ENCODE data around the gene MAP4K4.
A peak's percentile ranks its signal among the peaks of the same experiment; 100 is the strongest.
"Not testable (repeated sequence)": the region's sequence is repeated elsewhere in the genome, so short reads cannot be mapped to it uniquely, and the experiment has no call there.

The MAP4K4 gene

DNA sequence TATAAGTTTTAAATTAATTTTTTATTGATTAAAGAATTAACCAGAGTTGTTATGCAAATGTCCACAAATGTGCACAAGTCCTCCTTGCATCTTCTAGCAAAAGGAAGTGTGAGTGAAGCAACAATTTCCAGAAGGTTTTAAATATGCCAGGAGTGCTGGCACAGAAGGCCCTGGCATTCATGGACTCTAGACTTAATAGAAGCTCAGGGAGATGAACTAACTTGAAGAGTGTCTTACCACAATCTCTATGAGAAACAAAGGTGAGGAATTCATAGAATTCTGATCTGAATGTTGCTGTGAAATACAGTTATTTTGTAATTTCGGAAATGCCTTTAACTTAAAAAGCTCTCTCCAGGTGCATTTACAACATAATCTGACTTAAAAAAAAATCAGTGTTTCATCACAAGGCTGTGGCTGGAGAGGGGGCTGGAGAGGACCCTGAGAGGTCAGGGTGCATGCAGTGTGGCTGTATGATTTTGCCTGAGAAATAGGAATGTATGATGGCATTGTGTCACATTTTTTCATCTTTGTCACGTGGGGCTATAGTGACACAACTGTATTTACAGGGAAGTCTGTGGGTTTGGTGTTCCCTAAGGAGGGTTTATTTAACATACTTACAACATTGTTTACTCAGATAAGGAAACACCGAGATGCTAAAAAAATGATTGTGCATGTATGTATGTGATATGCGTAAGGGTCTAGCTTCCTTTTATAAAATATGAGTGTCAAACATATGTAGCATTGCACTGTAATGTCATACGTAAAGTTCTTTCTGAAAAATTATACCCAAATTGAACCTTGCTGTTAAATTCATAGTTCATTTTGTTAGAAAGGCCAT is 66.2 kb downstream of the MAP4K4 start:
- DNase-seq (ENCODE audit: low spot score): no peak
- TF ChIP-seq CTCF (IDR thresholded peaks at IDR 0.05; ENCODE audit: extremely low read depth, insufficient read depth, missing control alignments): no peak
- in situ Hi-C loops (cut with MboI; ENCODE audit: low pct_unique_long_range_greater_than_20kb, low sequenced_read_pairs, unreplicated experiment): no loop called here

DNA sequence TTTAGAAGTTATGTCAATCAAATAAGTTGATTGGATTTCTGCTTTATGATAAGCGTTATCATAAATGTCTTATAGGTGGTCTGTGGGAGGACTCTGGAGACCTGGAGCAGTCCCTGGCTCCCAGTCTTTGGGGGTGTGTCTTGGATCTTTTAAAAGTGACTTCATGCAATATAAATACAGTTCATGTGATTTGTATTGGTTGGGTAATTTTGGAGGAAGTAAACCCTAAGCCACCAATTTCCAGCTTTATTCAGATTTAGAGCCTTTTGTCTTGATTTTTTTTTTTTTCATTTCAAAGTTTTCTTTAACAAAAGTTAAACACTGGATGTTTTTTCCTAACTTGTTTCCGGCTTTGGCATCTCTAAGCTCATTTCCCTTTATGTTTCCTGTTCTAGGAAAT is 68.8 kb downstream of the MAP4K4 start:
- TF ChIP-seq CTCF (IDR thresholded peaks at IDR 0.05; ENCODE audit: extremely low read depth, insufficient read depth, missing control alignments): no peak
- in situ Hi-C loops (cut with MboI; ENCODE audit: low pct_unique_long_range_greater_than_20kb, low sequenced_read_pairs, unreplicated experiment): no loop called here
- DNase-seq (ENCODE audit: low spot score): no peak

- no peak for TF ChIP-seq CTCF (IDR thresholded peaks at IDR 0.05; ENCODE audit: extremely low read depth, insufficient read depth, missing control alignments)
- no peak for DNase-seq (ENCODE audit: low spot score)
- in situ Hi-C loops (cut with MboI; ENCODE audit: low pct_unique_long_range_greater_than_20kb, low sequenced_read_pairs, unreplicated experiment): no loop called here
Observed at GRCh38 chr2:101766871-101767739, 69.6 kb downstream of the MAP4K4 start.

GRCh38 chr2:101768556-101769220 is 71.2 kb downstream of the MAP4K4 start:
- in situ Hi-C loops (cut with MboI; ENCODE audit: low pct_unique_long_range_greater_than_20kb, low sequenced_read_pairs, unreplicated experiment): no loop called here
- no peak for DNase-seq (ENCODE audit: low spot score)

DNA sequence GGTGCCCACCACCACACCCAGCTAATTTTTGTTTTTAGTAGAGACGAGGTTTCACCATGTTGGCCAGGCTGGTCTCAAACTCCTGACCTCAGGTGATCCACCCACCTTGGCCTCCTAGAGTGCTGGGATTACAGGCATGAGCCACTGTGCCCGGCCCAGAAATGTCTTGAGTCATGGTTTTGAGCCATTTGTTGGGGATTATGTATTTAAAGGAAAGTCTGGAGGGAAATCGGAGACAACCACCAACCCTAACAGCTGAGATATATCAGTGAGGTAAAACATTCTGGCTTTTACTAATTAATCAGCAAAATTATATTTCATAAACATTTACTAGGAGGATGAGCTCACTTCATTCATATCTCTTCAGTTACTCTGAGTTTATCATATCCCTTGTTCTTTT is 72.2 kb downstream of the MAP4K4 start:
- DNase-seq (ENCODE audit: low spot score); in situ Hi-C loops (cut with MboI; ENCODE audit: low pct_unique_long_range_greater_than_20kb, low sequenced_read_pairs, unreplicated experiment): not testable (repeated sequence)

More at GRCh38 chr2:101768556-101769220, 71.2 kb downstream of the MAP4K4 start:
- no peak for TF ChIP-seq CTCF (IDR thresholded peaks at IDR 0.05; ENCODE audit: extremely low read depth, insufficient read depth, missing control alignments)

DNA sequence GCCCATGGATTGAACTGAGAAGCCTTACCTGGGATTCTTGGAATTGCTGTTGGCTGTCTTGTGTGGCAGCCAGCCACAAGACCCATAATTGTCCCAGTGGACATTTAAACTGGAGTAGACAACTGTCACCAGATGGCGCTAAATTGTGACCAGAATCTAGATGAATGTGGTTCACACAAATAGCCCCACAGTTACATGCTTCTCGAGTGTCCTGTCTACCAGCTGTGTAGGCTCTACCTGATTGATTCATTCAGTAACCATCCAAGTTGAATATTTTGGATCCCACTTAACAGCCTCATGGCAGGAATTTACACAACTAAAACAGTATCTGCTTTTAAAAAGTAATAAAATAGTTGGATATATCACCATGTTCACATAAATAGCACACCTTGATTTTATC is 73.2 kb downstream of the MAP4K4 start:
- TF ChIP-seq CTCF (IDR thresholded peaks at IDR 0.05; ENCODE audit: extremely low read depth, insufficient read depth, missing control alignments): peak; percentile 60
- peak; percentile 46 for DNase-seq (ENCODE audit: low spot score)
- in situ Hi-C loops (cut with MboI; ENCODE audit: low pct_unique_long_range_greater_than_20kb, low sequenced_read_pairs, unreplicated experiment): no loop called here

Data from GM13977 (cell line).